Choroid plexus epithelial cell (primary cell): ENCODE results near the gene EPN1.

ENCODE experiments used
- DNase-seq: peaks from one replicate; pipeline ENCODE4 v3.0.0-alpha.2; 2010; ENCODE audit warnings: low read depth
- H3K4me3 ChIP-seq: 2 replicates; pipeline ENCODE4 v1.5.1; 2011; ENCODE audit warnings: low read depth, mild to moderate bottlenecking, control low read depth, low read length, moderate library complexity
- TF ChIP-seq, protein P1 (sequence below): conservative IDR thresholded peaks from 2 replicates; pipeline ENCODE4 v1.5.1; 2011; ENCODE audit warnings: low read depth, mild to moderate bottlenecking, control low read depth, inconsistent platforms, low read length, moderate library complexity

Gene EPN1

DNA sequence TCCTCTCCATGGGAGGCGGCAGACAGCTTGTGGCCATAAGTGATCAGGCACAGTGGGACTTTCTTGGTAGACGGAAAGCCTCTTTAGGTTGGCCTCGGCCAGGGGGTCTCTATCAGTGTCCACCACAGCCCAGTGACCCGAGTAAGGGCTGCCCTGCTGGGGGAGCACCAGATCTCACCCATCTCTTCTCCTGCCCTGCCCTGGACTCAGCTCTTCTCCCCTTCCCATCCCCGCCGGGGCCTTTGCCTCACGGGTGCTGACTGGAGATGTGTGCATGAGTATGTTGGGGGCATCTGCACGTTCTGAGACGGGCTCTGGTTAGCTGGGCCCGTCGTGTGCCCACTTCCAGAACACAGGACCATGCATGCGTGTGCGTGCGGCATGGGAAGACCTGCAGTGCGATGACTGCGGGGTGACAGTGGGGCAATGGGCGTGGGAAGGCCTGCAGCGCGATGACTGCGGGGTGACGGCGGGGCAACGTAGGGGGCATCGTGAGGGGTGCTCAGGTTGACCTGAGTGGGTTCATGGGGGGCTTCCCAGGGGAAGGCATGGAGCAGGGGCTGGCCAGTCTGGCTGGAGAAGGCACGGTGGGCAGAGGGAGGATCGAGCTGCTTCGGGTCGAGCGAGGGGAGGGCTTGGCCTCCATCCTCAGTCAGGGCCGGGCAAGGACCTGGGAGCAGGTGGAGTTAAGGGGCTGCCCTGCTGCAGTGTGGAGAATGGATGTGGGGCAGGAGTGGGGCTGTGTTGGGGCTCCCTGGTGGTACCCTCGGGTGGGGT, 15.9 kb downstream of the EPN1 start:
- TF ChIP-seq, protein P1, sequence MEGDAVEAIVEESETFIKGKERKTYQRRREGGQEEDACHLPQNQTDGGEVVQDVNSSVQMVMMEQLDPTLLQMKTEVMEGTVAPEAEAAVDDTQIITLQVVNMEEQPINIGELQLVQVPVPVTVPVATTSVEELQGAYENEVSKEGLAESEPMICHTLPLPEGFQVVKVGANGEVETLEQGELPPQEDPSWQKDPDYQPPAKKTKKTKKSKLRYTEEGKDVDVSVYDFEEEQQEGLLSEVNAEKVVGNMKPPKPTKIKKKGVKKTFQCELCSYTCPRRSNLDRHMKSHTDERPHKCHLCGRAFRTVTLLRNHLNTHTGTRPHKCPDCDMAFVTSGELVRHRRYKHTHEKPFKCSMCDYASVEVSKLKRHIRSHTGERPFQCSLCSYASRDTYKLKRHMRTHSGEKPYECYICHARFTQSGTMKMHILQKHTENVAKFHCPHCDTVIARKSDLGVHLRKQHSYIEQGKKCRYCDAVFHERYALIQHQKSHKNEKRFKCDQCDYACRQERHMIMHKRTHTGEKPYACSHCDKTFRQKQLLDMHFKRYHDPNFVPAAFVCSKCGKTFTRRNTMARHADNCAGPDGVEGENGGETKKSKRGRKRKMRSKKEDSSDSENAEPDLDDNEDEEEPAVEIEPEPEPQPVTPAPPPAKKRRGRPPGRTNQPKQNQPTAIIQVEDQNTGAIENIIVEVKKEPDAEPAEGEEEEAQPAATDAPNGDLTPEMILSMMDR: no peak
- no peak for DNase-seq
- H3K4me3 ChIP-seq: no peak overlapping the region

DNA sequence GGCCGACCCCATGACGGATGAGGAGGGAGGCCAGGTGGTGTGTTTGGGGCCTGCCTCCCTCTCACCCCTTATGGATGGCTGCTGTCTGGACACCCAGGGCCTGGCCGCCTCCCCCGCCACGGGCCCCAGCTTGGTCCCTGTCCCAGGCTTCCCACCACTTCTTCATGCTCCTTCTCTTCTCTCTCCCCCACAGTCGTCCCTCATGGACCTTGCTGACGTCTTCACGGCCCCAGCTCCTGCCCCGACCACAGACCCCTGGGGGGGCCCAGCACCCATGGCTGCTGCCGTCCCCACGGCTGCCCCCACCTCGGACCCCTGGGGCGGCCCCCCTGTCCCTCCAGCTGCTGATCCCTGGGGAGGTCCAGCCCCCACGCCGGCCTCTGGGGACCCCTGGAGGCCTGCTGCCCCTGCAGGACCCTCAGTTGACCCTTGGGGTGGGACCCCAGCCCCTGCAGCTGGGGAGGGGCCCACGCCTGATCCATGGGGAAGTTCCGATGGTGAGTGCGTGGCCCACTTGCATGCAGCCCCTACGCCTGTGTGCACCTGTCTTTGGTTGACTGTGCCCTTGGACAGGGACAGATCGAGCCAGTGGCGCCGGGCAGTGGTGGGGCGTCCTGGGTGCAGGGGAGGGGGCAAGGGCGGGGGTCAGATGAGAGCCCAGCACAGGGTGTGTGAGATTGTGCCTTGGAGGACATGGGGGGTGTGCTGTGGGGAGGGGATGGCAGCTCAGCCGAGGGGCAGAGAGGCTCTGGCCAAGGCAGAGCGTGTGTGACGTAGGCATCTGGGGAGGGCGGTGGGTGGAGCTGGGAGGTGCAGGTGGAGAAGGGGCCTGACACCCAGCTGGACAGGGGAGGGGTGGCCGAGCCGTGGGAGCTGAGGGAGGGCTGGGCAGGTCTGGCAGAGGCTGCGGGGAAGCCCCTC, 16.8 kb downstream of the EPN1 start:
- TF ChIP-seq, protein P1: no peak
- no peak for DNase-seq
- no peak overlapping the region for H3K4me3 ChIP-seq

DNA sequence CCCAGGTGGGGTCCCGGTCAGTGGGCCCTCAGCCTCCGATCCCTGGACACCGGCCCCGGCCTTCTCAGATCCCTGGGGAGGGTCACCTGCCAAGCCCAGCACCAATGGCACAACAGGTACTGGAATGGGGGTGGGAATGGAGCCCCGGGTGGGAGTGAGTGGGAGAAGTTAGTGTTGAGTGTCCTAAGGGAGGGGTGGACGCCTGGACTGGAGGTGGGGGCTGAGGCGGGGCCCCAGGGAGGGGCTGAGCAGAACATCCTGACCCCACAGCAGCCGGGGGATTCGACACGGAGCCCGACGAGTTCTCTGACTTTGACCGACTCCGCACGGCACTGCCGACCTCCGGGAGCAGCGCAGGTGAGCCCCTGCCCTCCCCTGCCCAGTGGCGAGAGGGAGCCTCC, 17.7 kb downstream of the EPN1 start:
- no peak overlapping the region for H3K4me3 ChIP-seq
- DNase-seq: no peak
- TF ChIP-seq, protein P1: no peak

DNA sequence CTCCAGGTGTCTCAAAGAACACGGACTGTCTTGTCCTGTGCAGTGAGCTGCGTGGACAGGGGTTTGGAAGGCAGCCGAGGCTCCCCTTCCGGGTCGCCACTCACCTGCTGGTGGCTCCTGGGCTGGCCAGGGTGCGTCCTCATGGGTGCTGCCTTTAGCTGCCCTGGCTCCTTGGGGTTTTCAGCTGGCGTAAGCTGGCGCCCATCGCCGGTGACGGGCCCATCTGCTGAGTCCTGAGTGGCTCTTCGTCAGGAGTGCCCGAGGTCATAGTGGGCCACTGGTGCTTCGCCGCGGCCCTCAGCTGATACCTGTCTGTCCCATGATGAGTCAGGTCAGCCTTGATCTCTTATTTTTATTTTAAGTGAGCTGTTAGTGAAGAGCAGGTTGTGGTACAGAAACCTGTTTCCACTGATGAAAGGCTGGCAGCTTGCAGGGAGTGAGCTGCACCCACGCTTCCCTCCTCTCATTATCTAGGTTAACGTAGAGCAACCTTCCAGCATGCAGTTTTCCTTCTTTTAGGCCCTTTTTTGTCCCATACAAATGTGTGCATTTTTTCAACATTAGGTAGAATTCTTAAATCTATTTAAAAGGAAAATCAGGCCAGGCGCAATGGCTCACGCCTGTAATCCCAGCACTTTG, 18.4 kb downstream of the EPN1 start:
- TF ChIP-seq, protein P1: no peak

DNA sequence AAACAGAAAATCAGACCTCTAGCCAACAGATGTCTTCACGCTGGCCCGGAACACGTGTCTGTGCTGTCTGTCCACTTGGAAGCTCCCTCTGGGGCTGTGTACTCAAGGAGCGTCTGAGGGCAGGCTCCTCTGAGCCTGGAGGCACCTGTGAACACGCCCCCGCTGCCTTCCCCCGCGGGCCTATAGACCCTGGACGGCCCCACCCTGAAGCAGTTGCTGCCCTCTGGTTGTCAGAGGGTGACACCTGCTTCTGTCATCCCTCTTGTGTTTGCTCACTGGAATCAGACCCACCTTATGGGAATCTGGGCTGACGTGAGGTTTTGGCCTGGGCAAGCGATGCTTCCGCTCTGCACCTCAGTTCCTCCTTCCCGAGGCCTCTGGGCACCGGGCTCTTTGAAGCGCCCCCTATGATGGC, 19.2 kb downstream of the EPN1 start:
- TF ChIP-seq, protein P1: no peak
- no peak overlapping the region for H3K4me3 ChIP-seq
- DNase-seq: no peak

More for the DNA sequence above, 18.4 kb downstream of the EPN1 start:
- H3K4me3 ChIP-seq: no peak overlapping the region
- no peak for DNase-seq

DNA sequence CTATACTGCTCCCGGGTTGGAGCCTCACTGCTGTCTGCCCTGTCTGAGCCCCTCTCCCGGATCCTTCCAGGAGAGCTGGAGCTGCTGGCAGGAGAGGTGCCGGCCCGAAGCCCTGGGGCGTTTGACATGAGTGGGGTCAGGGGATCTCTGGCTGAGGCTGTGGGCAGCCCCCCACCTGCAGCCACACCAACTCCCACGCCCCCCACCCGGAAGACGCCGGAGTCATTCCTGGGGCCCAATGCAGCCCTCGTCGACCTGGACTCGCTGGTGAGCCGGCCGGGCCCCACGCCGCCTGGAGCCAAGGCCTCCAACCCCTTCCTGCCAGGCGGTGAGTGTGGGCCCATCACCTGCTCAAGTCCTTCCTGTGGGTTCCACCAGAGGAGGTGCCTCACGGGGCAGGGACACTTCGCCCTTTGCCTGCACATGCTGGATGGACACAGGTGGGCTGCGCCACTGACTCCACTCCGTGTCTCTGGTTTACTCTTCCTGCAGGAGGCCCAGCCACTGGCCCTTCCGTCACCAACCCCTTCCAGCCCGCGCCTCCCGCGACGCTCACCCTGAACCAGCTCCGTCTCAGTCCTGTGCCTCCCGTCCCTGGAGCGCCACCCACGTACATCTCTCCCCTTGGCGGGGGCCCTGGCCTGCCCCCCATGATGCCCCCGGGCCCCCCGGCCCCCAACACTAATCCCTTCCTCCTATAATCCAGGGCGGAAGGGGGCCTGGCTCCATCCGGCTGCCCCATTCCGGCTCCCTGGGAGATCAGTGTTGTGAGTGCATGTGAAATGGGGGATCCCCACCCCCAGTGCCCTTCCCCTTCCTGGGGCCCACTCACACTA, 19.8 kb downstream of the EPN1 start:
- DNase-seq: no peak
- TF ChIP-seq, protein P1: no peak
- no peak overlapping the region for H3K4me3 ChIP-seq
